ENCODE data around the gene PRDM7. TPM values are rescaled to one million over a fixed set of nuclear protein-coding genes. Genes with fewer than 3 reads are reported as not detected.
"Not testable (repeated sequence)": the region's sequence is repeated elsewhere in the genome, so short reads cannot be mapped to it uniquely, and the experiment has no call there.

Gene PRDM7
- total RNA-seq (2021): not detected in 2 replicates
- long read RNA-seq: 0 reads

GRCh38 chr16:90077240-90077756 lies at the start of gene PRDM7:
Gene PRDM7, minus strand, starts transcription at chr16:90077331. Its CDS starts 1,421 bp downstream, at chr16:90075910.
- no peak for TF ChIP-seq CTCF (conservative IDR thresholded peaks at IDR 0.05)
- Histone ChIP-seq H3K4me2 (ENCODE audit: insufficient read depth, insufficient read length, low read length) (peak within 1 kb of the TSS; percentile 28), H2BK15ac (ENCODE audit: low read depth, low read length) (no peak within 1 kb of the TSS), H3K79me1 (ENCODE audit: insufficient read depth, low read depth, low read length, poor library complexity, severe bottlenecking) (no peaks in the 10 kb centered on the region), H3T11ph (ENCODE audit: low read length) (no peak within 1 kb of the TSS), H4K8ac (replicated peaks; ENCODE audit: insufficient read length, low read depth, low read length) (no peak within 1 kb of the TSS), H3K23me2 (ENCODE audit: insufficient read length, low read depth, low read length, poor library complexity, severe bottlenecking) (no peaks in the 10 kb centered on the region), H3K14ac (ENCODE audit: insufficient read depth, low read length) (peak within 1 kb of the TSS; percentile 42; the same call in 1 of the 2 replicates), H4K91ac (ENCODE audit: insufficient read length, low read depth, low read length) (no peak within 1 kb of the TSS), H3K56ac (ENCODE audit: insufficient read length, low read depth, low read length) (no peak within 1 kb of the TSS), H2BK12ac (ENCODE audit: insufficient read length, low read depth, low read length) (no peak within 1 kb of the TSS), H3K4ac (ENCODE audit: low read depth, low read length) (no peak within 1 kb of the TSS), H3K4me1 (ENCODE audit: insufficient read depth, low read length) (no peaks in the 10 kb centered on the region), H4K20me1 (ENCODE audit: control insufficient read depth, insufficient read depth, insufficient read length) (no peaks in the 10 kb centered on the region), H4K5ac (ENCODE audit: insufficient read length, low read depth, low read length) (no peak within 1 kb of the TSS), H2AFZ (ENCODE audit: low read length) (no peak within 1 kb of the TSS), H2BK120ac (ENCODE audit: low read depth, low read length, poor library complexity, severe bottlenecking) (no peak within 1 kb of the TSS), H3K79me2 (ENCODE audit: insufficient read depth, low read length) (no peaks in the 10 kb centered on the region), H3K27ac (ENCODE audit: insufficient read length, low read depth, low read length) (no peak within 1 kb of the TSS), H2BK20ac (ENCODE audit: low read depth, low read length, poor library complexity, severe bottlenecking) (no peak within 1 kb of the TSS), H2AK5ac (ENCODE audit: insufficient read length, low read length) (no peak within 1 kb of the TSS), H3K9me3 (ENCODE audit: control insufficient read depth, low read depth, low read length) (no peaks in the 10 kb centered on the region), H3K18ac (ENCODE audit: insufficient read length, low read depth, low read length) (peak within 1 kb of the TSS; percentile 35), H3K23ac (ENCODE audit: insufficient read length, low read depth, low read length) (no peak within 1 kb of the TSS), H2BK5ac (ENCODE audit: insufficient read length, low read length) (no peak within 1 kb of the TSS), H3K9ac (ENCODE audit: extremely low read depth, insufficient read length, low read length) (peak within 1 kb of the TSS; percentile 33), H3K27me3 (ENCODE audit: insufficient read depth, low read length) (peaks cover 6% of the 10 kb centered on the region; the same call in 1 of the 2 replicates)
- Mint-ChIP-seq H3K9me3 (peaks cover 16% of the 10 kb centered on the region in 2 experiments), H3K27ac (peak within 1 kb of the TSS in 1 of 3 experiments; percentile 89; a peak in 4 of 7 replicates), H3K4me3 (peak within 1 kb of the TSS; percentile 69 to 77), H3K4me1 (peaks cover 21 to 24% of the 10 kb centered on the region in 2 experiments), H3K27me3 (ENCODE audit: low read depth) (peaks cover 77% of the 10 kb centered on the region), H3K36me3 (ENCODE audit: insufficient read depth in 1 of 3, low read depth in 3 of 3) (peaks cover 0 to 3% (median 1%) of the 10 kb centered on the region in 3 experiments; a peak in 2 of 7 replicates)
- peak; percentile 99 for DNase-seq
- WGBS (ENCODE audit: extremely low coverage, insufficient read length, low lambda C conversion rate): no CpG with 5 or more reads among the region's 32 CpGs

GRCh38 chr16:90121846-90122245 lies 44.7 kb upstream of the PRDM7 start:
- not testable (repeated sequence) for H3K23ac ChIP-seq (ENCODE audit: insufficient read length, low read depth, low read length); H3K79me1 ChIP-seq (ENCODE audit: insufficient read depth, low read depth, low read length, poor library complexity, severe bottlenecking); H2BK20ac ChIP-seq (ENCODE audit: low read depth, low read length, poor library complexity, severe bottlenecking); H3K36me3 Mint-ChIP-seq (ENCODE audit: insufficient read depth in 1 of 3, low read depth in 3 of 3); H3K4me2 ChIP-seq (ENCODE audit: insufficient read depth, insufficient read length, low read length); H2BK120ac ChIP-seq (ENCODE audit: low read depth, low read length, poor library complexity, severe bottlenecking); H3K27me3 Mint-ChIP-seq (ENCODE audit: low read depth); H3K27ac ChIP-seq (ENCODE audit: insufficient read length, low read depth, low read length); H2BK12ac ChIP-seq (ENCODE audit: insufficient read length, low read depth, low read length); H4K20me1 ChIP-seq (ENCODE audit: control insufficient read depth, insufficient read depth, insufficient read length); H3K27me3 ChIP-seq (ENCODE audit: insufficient read depth, low read length); H2BK15ac ChIP-seq (ENCODE audit: low read depth, low read length); H3K4me1 Mint-ChIP-seq; H3K9me3 Mint-ChIP-seq; H3K9me3 ChIP-seq (ENCODE audit: control insufficient read depth, low read depth, low read length); H2AFZ ChIP-seq (ENCODE audit: low read length); H3K18ac ChIP-seq (ENCODE audit: insufficient read length, low read depth, low read length); H3K4ac ChIP-seq (ENCODE audit: low read depth, low read length); H3K4me3 Mint-ChIP-seq; H3K27ac Mint-ChIP-seq; H4K8ac ChIP-seq (replicated peaks; ENCODE audit: insufficient read length, low read depth, low read length); H2BK5ac ChIP-seq (ENCODE audit: insufficient read length, low read length); H3T11ph ChIP-seq (ENCODE audit: low read length); H3K56ac ChIP-seq (ENCODE audit: insufficient read length, low read depth, low read length); H3K14ac ChIP-seq (ENCODE audit: insufficient read depth, low read length); H3K4me1 ChIP-seq (ENCODE audit: insufficient read depth, low read length); H3K23me2 ChIP-seq (ENCODE audit: insufficient read length, low read depth, low read length, poor library complexity, severe bottlenecking); H3K9ac ChIP-seq (ENCODE audit: extremely low read depth, insufficient read length, low read length); H4K5ac ChIP-seq (ENCODE audit: insufficient read length, low read depth, low read length); H4K91ac ChIP-seq (ENCODE audit: insufficient read length, low read depth, low read length); DNase-seq; H2AK5ac ChIP-seq (ENCODE audit: insufficient read length, low read length); H3K79me2 ChIP-seq (ENCODE audit: insufficient read depth, low read length)
- no CpG with 5 or more reads among the region's 4 CpGs for WGBS (ENCODE audit: extremely low coverage, insufficient read length, low lambda C conversion rate)

Measured in H9 (cell line).